HUES64 (cell line): ENCODE measurements around the gene SOHLH1.

Experiments
- H3K27ac ChIP-seq: 2 replicates; pipeline ENCODE4 v1.7.0; 2013; ENCODE audit warnings: low read depth, low read length, inconsistent platforms
- H3K27me3 ChIP-seq: 2 replicates; pipeline ENCODE4 v1.6.1; 2013; ENCODE audit warnings: mild to moderate bottlenecking, low read length; ENCODE audit not compliant: insufficient read depth
- H3K36me3 ChIP-seq: 2 replicates; pipeline ENCODE4 v1.6.1; 2013; ENCODE audit warnings: mild to moderate bottlenecking, low read length; ENCODE audit not compliant: insufficient read depth
- H3K4me1 ChIP-seq: 2 replicates; pipeline ENCODE4 v1.6.1; 2013; ENCODE audit warnings: mild to moderate bottlenecking, low read length, moderate library complexity; ENCODE audit not compliant: insufficient read depth
- H3K4me3 ChIP-seq: 2 replicates; pipeline ENCODE4 v1.5.1; 2013; ENCODE audit warnings: mild to moderate bottlenecking, low read length, moderate library complexity
- H3K9ac ChIP-seq: 2 replicates; pipeline ENCODE4 v1.6.1; 2013; ENCODE audit warnings: mild to moderate bottlenecking, low read depth, low read length
- H3K9me3 ChIP-seq: 2 replicates; pipeline ENCODE4 v1.6.1; 2013; ENCODE audit warnings: low read depth, low read length; ENCODE audit not compliant: insufficient read depth
- WGBS: fragments of 150-250, 120-280 bp; methylation state at CpG from one replicate; pipeline ENCODE4 v1.1.7; 2013; ENCODE audit warnings: missing lambda C conversion rate; 5-methylcytosine and 5-hydroxymethylcytosine counted together

Gene SOHLH1

DNA sequence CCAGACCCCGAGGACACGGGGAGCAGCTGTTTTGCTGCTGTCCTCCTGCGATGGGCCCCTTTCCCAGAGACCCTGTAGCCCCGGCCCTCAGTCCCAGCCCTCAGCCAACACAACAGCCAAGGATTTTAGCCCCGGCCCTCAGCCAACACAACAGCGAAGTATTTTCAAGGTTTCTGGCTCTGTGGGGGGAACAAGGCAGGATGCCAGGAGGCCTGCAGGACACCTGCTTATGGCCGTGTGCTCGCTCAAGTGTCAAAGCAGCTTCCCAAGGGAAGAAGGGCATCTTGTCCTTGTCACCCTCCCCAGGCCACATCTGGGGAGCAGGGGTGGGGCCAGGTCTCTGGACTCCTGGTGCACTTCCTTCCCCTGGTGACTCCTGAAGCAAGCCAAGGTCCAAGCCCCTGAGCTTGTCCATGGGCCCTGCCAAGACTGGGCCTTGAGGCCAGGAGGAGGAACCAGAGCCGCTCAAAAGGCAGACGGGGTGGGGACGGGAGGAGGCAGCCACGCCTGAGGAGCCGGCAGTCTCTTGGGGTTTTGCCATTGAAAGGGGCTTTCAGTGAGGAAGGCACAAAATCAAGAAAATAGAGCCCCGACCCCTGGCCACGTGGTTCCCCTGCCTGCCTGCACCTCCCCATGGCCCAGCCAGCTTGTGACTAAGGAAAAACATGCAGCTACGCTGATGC lies 13.5 kb upstream of the SOHLH1 start:
- WGBS, result 75% methylated on average over 15 of the region's 16 CpGs
- H3K27ac ChIP-seq, result no peak overlapping the region
- no peaks in the 10 kb centered on the region for H3K4me1 ChIP-seq
- H3K9ac ChIP-seq, result no peak overlapping the region
- peaks cover 34% of the 10 kb centered on the region for H3K27me3 ChIP-seq
- no peak overlapping the region for H3K4me3 ChIP-seq
- H3K9me3 ChIP-seq, result no peaks in the 10 kb centered on the region
- no peaks in the 10 kb centered on the region for H3K36me3 ChIP-seq

DNA sequence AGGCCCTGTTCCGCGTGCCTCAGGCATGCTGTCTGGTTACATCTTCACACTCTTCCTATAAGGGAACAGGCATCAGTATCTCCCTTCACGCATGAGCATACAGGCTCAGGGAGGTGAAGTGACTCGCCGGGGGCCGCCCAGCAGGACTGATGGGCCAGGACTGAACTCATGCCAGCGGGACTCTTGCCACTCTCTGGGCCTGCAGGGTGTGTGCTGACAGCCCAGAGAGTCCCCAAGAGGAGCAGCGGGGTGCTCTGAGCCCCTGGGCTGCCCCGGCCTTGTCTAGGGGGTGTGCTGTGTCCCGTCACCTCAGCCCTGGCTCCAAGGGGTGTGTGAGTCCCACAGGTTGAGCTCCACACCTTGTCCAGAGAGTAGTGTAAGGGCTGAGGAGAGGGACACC lies 12.6 kb upstream of the SOHLH1 start:
- Histone ChIP-seq H3K4me3 (no peak overlapping the region), H3K9ac (no peak overlapping the region), H3K4me1 (no peaks in the 10 kb centered on the region), H3K9me3 (no peaks in the 10 kb centered on the region), H3K27ac (no peak overlapping the region), H3K36me3 (no peaks in the 10 kb centered on the region), H3K27me3 (peaks cover 33% of the 10 kb centered on the region)
- 82% methylated on average over 10 of the region's 10 CpGs for WGBS

DNA sequence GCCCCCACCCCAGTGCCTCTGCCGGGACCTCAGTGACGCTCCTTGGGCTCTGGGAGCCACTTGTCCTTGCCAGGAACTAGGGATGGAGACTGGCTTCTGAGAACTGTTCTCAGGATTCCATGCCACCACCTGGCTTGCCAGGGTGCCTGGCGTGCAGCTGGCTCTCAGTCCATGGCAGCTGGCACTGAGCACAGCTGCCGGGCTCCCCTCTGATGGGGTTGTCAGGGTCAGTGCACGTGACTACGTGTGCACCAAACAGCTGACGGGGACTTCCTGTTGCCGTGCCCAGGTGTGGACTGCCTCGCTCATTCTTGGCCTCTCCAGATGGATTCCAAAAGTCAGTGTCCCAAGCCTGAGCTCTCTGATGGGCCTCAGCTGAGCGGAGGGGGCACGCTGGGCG lies 12.1 kb upstream of the SOHLH1 start:
- peaks cover 28% of the 10 kb centered on the region for H3K27me3 ChIP-seq
- WGBS, result 92% methylated on average over 12 of the region's 12 CpGs
- H3K4me3 ChIP-seq, result no peak overlapping the region
- H3K4me1 ChIP-seq, result no peaks in the 10 kb centered on the region
- no peaks in the 10 kb centered on the region for H3K36me3 ChIP-seq
- no peaks in the 10 kb centered on the region for H3K9me3 ChIP-seq
- H3K9ac ChIP-seq, result no peak overlapping the region
- no peak overlapping the region for H3K27ac ChIP-seq

DNA sequence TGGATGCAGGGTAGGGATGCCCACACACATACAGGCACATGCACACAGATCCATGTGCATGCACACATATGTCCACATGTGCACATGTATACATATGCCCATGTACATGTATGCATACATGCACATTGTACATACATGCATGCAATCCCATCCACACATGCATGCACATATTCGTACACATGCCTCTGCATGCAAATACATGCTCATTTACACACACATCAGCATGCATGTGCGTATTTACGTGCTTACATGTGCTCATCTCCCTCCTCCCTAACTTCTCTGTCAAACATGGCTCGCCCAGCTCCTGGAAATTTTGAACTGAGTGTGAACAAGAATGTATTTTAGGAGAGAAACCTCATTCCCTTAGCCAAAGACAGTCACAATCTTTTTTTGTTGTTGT lies 8.9 kb upstream of the SOHLH1 start:
- H3K4me3 ChIP-seq, result no peak overlapping the region
- no peaks in the 10 kb centered on the region for H3K9me3 ChIP-seq
- H3K36me3 ChIP-seq, result no peaks in the 10 kb centered on the region
- no peak overlapping the region for H3K9ac ChIP-seq
- H3K27me3 ChIP-seq, result peaks cover 9% of the 10 kb centered on the region
- 95% methylated on average over 4 of the region's 4 CpGs for WGBS
- H3K27ac ChIP-seq, result no peak overlapping the region
- H3K4me1 ChIP-seq, result no peaks in the 10 kb centered on the region

DNA sequence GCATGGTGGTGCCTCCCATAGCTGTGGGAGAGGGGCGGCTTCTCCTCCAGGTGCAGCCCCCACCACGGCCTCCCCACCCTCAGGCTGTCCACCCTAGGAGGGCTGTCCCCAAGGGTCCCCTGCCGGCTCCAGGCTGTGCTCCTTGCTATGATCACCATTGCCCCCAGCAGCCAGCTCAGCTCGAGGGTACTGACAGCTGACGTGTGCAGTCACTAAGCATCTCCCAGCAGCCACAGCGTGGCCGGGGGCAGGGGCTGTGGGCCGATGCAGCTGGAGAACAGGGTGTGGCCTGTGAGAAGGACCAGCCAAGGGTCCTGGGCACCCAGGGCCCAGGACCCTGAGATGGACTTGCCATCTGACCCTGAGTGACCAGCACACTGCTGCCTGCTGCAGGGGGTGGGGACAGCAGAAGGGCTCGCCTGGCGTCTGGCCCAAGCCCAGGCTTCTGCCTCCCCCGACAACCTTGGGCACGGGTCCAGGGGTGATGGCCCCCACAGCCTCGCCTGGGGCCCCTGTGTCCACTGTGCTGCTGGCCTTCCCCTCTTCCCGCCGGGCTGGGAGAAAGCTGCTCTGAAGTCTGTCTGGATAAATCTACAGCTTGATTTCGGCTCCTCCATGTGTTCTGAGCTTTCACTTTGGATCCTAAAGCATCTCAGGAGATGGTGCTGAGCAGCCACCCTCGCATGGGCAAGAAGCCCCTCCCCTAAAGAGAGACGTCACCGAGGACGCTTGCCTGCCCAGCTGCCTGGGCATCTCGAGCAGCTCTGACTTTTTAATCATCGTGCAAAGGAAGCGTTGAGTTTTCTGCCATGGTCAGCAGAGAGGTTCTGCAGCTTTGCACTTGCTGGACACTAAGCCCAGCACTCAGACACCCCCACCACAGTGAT lies 8.2 kb upstream of the SOHLH1 start:
- H3K27me3 ChIP-seq, result peaks cover 13% of the 10 kb centered on the region
- H3K27ac ChIP-seq, result no peak overlapping the region
- H3K36me3 ChIP-seq, result no peaks in the 10 kb centered on the region
- H3K9me3 ChIP-seq, result no peaks in the 10 kb centered on the region
- no peak overlapping the region for H3K9ac ChIP-seq
- 77% methylated on average over 23 of the region's 23 CpGs for WGBS
- no peak overlapping the region for H3K4me3 ChIP-seq
- no peaks in the 10 kb centered on the region for H3K4me1 ChIP-seq

DNA sequence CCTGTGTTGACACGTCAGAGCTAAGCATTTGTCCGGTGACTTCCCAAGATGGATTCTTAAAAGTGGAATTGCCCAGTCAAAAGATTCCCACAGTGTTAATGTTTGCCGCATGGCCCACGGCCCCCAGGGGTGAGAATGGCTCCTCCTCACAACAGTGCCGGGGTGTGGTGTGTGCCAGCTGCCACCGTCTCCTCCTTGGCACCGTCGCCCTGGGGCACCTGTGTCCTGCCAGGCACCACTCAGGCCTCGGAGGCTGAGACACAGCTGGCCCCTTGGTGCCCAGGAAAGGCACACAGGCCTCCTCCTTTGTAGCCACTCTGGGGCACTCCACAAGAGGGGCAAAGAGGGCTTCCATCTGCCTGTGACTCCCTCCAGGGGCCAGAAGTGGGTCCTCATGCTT lies 7.0 kb upstream of the SOHLH1 start:
- H3K4me3 ChIP-seq, result no peak overlapping the region
- H3K4me1 ChIP-seq, result no peaks in the 10 kb centered on the region
- WGBS, result 92% methylated on average over 9 of the region's 9 CpGs
- H3K27ac ChIP-seq, result no peak overlapping the region
- no peak overlapping the region for H3K9ac ChIP-seq
- H3K9me3 ChIP-seq, result no peaks in the 10 kb centered on the region
- no peaks in the 10 kb centered on the region for H3K36me3 ChIP-seq
- peaks cover 23% of the 10 kb centered on the region for H3K27me3 ChIP-seq

DNA sequence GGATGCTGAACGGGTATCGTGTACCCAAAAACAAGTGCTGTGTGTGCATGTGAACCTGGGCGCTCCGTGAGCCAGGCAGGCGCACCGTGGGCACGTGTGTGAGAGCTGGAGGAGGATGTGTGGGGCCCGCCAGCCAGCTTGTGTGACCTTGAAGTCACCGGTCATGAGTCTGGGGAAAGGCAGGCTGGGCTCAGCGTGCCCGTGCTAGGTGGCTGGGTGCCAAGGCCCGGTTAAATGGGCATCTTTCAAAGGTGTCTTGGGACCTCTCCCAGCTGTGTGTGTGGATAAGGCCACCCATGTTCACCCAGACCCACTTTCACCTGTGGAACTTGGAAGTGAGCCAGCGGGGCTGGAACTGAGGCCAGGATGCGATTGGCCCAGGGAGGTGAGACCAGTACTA lies 6.1 kb upstream of the SOHLH1 start:
- Histone ChIP-seq H3K36me3 (no peaks in the 10 kb centered on the region), H3K27ac (no peak overlapping the region), H3K27me3 (peaks cover 26% of the 10 kb centered on the region), H3K4me1 (no peaks in the 10 kb centered on the region), H3K9ac (no peak overlapping the region), H3K4me3 (no peak overlapping the region), H3K9me3 (no peaks in the 10 kb centered on the region)
- WGBS, result 92% methylated on average over 14 of the region's 14 CpGs

DNA sequence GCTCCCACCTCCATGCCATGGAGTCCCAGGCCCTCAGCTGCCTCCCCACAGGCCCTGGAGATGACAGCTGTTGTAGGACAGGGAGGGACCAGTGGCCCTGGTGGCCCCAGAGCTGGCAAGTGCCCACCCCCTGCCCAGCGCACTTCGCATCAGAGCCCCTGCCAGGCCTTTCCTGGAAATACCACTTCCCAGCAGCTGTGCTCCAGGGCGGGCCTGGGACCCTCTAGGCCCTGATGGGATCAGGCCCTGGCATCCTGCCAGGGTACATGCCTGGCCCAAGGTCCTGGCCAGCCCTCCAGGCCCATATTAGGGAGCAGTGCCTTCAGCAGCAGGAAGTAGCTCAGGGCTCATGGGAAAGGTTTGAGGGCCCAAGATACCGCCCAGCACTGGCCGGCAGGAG lies 5.2 kb upstream of the SOHLH1 start:
- Histone ChIP-seq H3K4me1 (no peaks in the 10 kb centered on the region), H3K36me3 (no peaks in the 10 kb centered on the region), H3K27me3 (peaks cover 26% of the 10 kb centered on the region), H3K9me3 (no peaks in the 10 kb centered on the region), H3K27ac (no peak overlapping the region), H3K4me3 (no peak overlapping the region), H3K9ac (no peak overlapping the region)
- 94% methylated on average over 5 of the region's 5 CpGs for WGBS

DNA sequence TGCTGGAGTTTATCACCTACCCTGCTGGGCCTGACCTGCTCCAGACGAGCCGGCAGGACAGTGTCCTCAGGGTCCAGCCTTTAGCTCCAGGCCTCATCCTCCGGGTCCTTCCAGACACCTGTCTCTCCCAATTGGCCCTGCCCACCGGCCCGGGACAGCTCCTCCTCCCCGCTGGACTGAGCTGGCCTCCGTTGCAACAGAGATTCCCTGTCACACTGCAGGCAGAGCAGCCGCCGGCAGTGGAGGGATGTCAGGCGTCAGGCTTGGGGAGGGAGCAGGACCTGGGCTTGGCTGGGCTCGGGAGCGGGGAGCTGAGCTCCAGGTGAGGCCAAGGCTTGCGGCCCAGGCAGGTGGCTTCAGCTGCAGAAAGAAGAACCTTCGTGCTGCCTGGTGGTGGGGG lies 4.4 kb upstream of the SOHLH1 start:
- H3K27me3 ChIP-seq, result peaks cover 26% of the 10 kb centered on the region
- WGBS, result 41% methylated on average over 14 of the region's 14 CpGs

DNA sequence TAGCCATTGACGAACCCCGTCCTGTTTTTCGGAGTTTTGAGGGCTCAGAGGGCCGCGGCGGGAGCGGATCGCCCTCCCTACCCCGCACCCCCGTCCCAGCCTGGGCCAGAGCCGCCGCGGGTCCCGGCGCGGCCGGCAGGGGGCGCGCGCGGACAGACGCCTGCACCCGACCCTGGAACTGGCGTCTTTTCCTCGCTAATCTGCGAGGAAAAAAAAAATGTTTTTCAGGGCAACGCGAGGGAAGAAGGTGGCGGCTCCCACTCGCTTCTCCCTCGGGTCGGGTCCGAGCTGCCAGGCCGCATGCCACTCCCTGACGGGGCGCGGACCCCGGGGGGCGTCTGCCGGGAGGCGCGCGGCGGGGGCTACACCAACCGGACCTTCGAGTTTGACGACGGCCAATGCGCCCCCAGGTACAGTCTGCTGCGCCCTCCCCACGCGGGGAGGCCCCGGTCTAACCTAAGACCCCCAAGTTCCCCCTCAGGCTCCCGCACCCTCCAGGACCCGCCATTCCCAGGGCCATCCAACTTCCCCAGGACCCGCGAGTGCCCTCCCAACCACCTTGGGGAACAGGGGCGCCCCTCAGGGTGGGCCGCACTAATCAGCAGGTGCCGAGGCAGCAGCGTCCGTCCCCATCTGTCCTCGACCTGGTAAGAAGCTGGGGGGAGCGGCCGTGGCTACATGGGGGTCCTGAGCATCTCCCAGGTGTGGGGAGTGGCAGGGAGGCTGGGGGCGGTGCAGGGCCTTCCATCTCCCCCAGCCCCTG lies 2.9 kb upstream of the SOHLH1 start, which contains the start of gene KCNT1:
Gene KCNT1, plus strand, starts transcription at position 227 of the 763 bp plus-strand sequence. Its CDS starts 74 bp downstream, at position 301.
- peaks cover 26% of the 10 kb centered on the region for H3K27me3 ChIP-seq
- H3K4me3 ChIP-seq, result peak within 1 kb of the TSS; percentile 53
- H3K9ac ChIP-seq, result peak within 1 kb of the TSS; percentile 50; the same call in 1 of the 2 replicates
- H3K4me1 ChIP-seq, result no peaks in the 10 kb centered on the region
- no peak within 1 kb of the TSS for H3K27ac ChIP-seq
- no peaks in the 10 kb centered on the region for H3K9me3 ChIP-seq
- WGBS, result 15% methylated on average over 66 of the region's 66 CpGs
- no peaks in the 10 kb centered on the region for H3K36me3 ChIP-seq

More for the DNA sequence above, 4.4 kb upstream of the SOHLH1 start:
- no peaks in the 10 kb centered on the region for H3K36me3 ChIP-seq
- no peaks in the 10 kb centered on the region for H3K4me1 ChIP-seq
- H3K9ac ChIP-seq, result no peak overlapping the region
- H3K9me3 ChIP-seq, result no peaks in the 10 kb centered on the region
- H3K4me3 ChIP-seq, result no peak overlapping the region
- no peak overlapping the region for H3K27ac ChIP-seq
